ENCODE results near the gene DLG2. TPM values are rescaled to one million over a fixed set of nuclear protein-coding genes. Genes with fewer than 3 reads are reported as not detected.

The DLG2 gene
- total and polyA plus RNA-seq, 2 of the 8 experiments (the other 6 are each of a cell fraction or from before 2014, with no cell fraction given), result 1.7 to 14.3 TPM

- POLR2A ChIA-PET (ENCODE audit: partially characterized antibody), result no interaction called here
- Histone ChIP-seq H3K4me3 (ENCODE audit: extremely low read depth in 1 of 4, insufficient read depth in 2 of 4, low read depth in 3 of 4, low read length in 4 of 4) (no peak overlapping the region), H3K14ac (ENCODE audit: insufficient read length) (no peak overlapping the region), H3K27ac (ENCODE audit: low read depth, low read length) (no peak overlapping the region), H2BK20ac (ENCODE audit: low read length) (no peak overlapping the region), H3K4ac (replicated peaks; ENCODE audit: insufficient read length, low read depth, low read length) (no peak overlapping the region), H2AFZ (ENCODE audit: low read length) (no peak overlapping the region), H3K56ac (replicated peaks; ENCODE audit: insufficient read length, low read depth, low read length) (no peak overlapping the region), H2BK120ac (replicated peaks; ENCODE audit: low read depth, low read length) (no peak overlapping the region), H4K20me1 (replicated peaks in 1 of 2; ENCODE audit: control insufficient read depth in 1 of 2, insufficient read depth in 2 of 2, low read length in 2 of 2) (no peaks in the 10 kb centered on the region), H3K9me3 (ENCODE audit: insufficient read depth in 2 of 2, low read depth in 1 of 2, low read length in 1 of 2) (peaks cover 11% of the 10 kb centered on the region in 2 experiments; a peak in 3 of 4 replicates), H3K18ac (ENCODE audit: extremely low read depth, low read length) (no peak overlapping the region), H2BK5ac (ENCODE audit: low read depth, low read length) (no peak overlapping the region), H3K9ac (replicated peaks in 1 of 4; ENCODE audit: extremely low read depth in 1 of 4, low read depth in 3 of 4, low read length in 3 of 4) (no peak overlapping the region), H3K79me2 (ENCODE audit: control insufficient read depth in 1 of 2, insufficient read depth in 2 of 2, low read length in 2 of 2) (no peaks in the 10 kb centered on the region), H4K8ac (ENCODE audit: extremely low read depth, insufficient read depth, low read length) (no peak overlapping the region), H3K27me3 (replicated peaks in 1 of 4; ENCODE audit: control insufficient read depth in 3 of 4, extremely low read depth in 1 of 4, insufficient read depth in 3 of 4, low read length in 3 of 4) (no peaks in the 10 kb centered on the region), H4K5ac (ENCODE audit: insufficient read length, low read depth, low read length) (no peak overlapping the region), H3K4me1 (replicated peaks in 1 of 4; ENCODE audit: control insufficient read depth in 3 of 4, insufficient read depth in 4 of 4, low read length in 3 of 4) (no peaks in the 10 kb centered on the region), H3K36me3 (ENCODE audit: control insufficient read depth in 2 of 4, insufficient read depth in 4 of 4, low read length in 3 of 4) (no peaks in the 10 kb centered on the region), H3K23me2 (ENCODE audit: low read depth, low read length) (no peaks in the 10 kb centered on the region), H3K79me1 (ENCODE audit: low read depth, low read length) (no peaks in the 10 kb centered on the region), H2BK15ac (ENCODE audit: low read length) (no peak overlapping the region), H3K4me2 (ENCODE audit: insufficient read depth in 1 of 2, low read depth in 2 of 2, low read length in 2 of 2) (no peak overlapping the region), H4K91ac (replicated peaks; ENCODE audit: insufficient read length, low read length) (no peak overlapping the region), H3K23ac (ENCODE audit: insufficient read length) (no peak overlapping the region), H2AK5ac (ENCODE audit: low read depth, low read length) (no peak overlapping the region), H2BK12ac (ENCODE audit: low read depth, low read length) (no peak overlapping the region)
- CTCF ChIA-PET (ENCODE audit: partially characterized antibody), result interaction anchor here (1.3 to 2.3 kb wide), 3 partner anchors 8 to 16 kb away, joined by 4 to 7 read pairs (median 7); no protein-coding TSS in a partner anchor
- 85% methylated on average over 3 of the region's 3 CpGs; no CpG with 5 or more reads in 1 of the 2 experiments for WGBS, 2 experiments (ENCODE audit: extremely low coverage in 1 of 2, insufficient coverage in 1 of 2, insufficient read length in 1 of 2, insufficient replicate concordance in 2 of 2, low coverage in 1 of 2, low lambda C conversion rate in 2 of 2, missing lambda C conversion rate in 1 of 2)
- DNase-seq (ENCODE audit: low read depth in 1 of 2, low spot score in 2 of 2) (no peak), FAIRE-seq (no peak)
- TF ChIP-seq CTCF (IDR thresholded peaks at IDR 0.05; ENCODE audit: control extremely low read depth in 1 of 3, insufficient read depth in 1 of 3, low read depth in 1 of 3, low read length in 3 of 3) (no peak), ZNF274 (IDR thresholded peaks at IDR 0.05; ENCODE audit: borderline replicate concordance, extremely low read depth, low read length) (no peak), CREB1 (IDR thresholded peaks at IDR 0.05) (no peak), POLR2AphosphoS5 (IDR thresholded peaks at IDR 0.05; ENCODE audit: low read depth, low read length) (no peak), SRF (IDR thresholded peaks at IDR 0.05; ENCODE audit: low read depth, low read length) (no peak), EGR1 (IDR thresholded peaks at IDR 0.05; ENCODE audit: borderline replicate concordance, low read depth, low read length) (no peak), POU5F1 (IDR thresholded peaks at IDR 0.05; ENCODE audit: low read depth, low read length) (no peak), SIRT6 (IDR thresholded peaks at IDR 0.05; ENCODE audit: low read length) (no peak), POLR2A (IDR thresholded peaks at IDR 0.05; ENCODE audit: control extremely low read depth in 1 of 2, low read depth in 2 of 2, low read length in 2 of 2) (no peak), TAF7 (optimal IDR thresholded peaks at IDR 0.05; ENCODE audit: borderline replicate concordance, low read depth, low read length) (no peak), RNF2 (IDR thresholded peaks at IDR 0.05; ENCODE audit: borderline replicate concordance, low read depth, low read length, missing control alignments, poor library complexity, severe bottlenecking) (no peak), EP300 (IDR thresholded peaks at IDR 0.05; ENCODE audit: borderline replicate concordance in 1 of 2, low read depth in 2 of 2, low read length in 2 of 2) (no peak)
Observed at GRCh38 chr11:84581083-84581482, 1046.1 kb downstream of the DLG2 start.
